Measurements from ENCODE around the gene SHISAL1. TPM values are rescaled to one million over a fixed set of nuclear protein-coding genes. Genes with fewer than 3 reads are reported as not detected.

Gene SHISAL1
- total RNA-seq, 3 donors from 2014 or later = 0.32 to 1.2 (median 0.33) TPM

GRCh38 chr22:44332946-44333345, 20.2 kb upstream of the SHISAL1 start:
- intact Hi-C loops (cut with DNase I; ENCODE audit: low total_unique reads) = no loop called here

GRCh38 chr22:44331881-44332714, 19.3 kb upstream of the SHISAL1 start:
- Histone ChIP-seq H3K27ac (no peak overlapping the region), H3K36me3 (no peaks in the 10 kb centered on the region), H3K4me3 (peak overlapping the region; percentile 22 to 67 (median 30)), H3K4me1 (no peaks in the 10 kb centered on the region), H3K27me3 (peaks cover 0 to 48% of the 10 kb centered on the region in 2 donors), H3K9me3 (no peaks in the 10 kb centered on the region)
- intact Hi-C loops (cut with DNase I; ENCODE audit: low total_unique reads) = no loop called here
- DNase-seq (ENCODE audit: low spot score in 2 of 2) = no peak
- no peak for TF ChIP-seq POLR2A (IDR thresholded peaks at IDR 0.05)
- no peak for TF ChIP-seq CTCF (IDR thresholded peaks at IDR 0.05)
- no peak for TF ChIP-seq POLR2AphosphoS5 (IDR thresholded peaks at IDR 0.05)

More at GRCh38 chr22:44332946-44333345, 20.2 kb upstream of the SHISAL1 start:
- TF ChIP-seq POLR2A (IDR thresholded peaks at IDR 0.05) = no peak
- no peak for TF ChIP-seq CTCF (IDR thresholded peaks at IDR 0.05)
- TF ChIP-seq POLR2AphosphoS5 (IDR thresholded peaks at IDR 0.05) = no peak
- no peak overlapping the region for H3K4me3 ChIP-seq
- H3K27me3 ChIP-seq = peaks cover 0 to 48% of the 10 kb centered on the region in 2 donors
- H3K4me1 ChIP-seq = no peaks in the 10 kb centered on the region
- H3K36me3 ChIP-seq = no peaks in the 10 kb centered on the region
- DNase-seq (ENCODE audit: low spot score in 2 of 2) = no peak
- no peak overlapping the region for H3K27ac ChIP-seq
- no peaks in the 10 kb centered on the region for H3K9me3 ChIP-seq

GRCh38 chr22:44330744-44331660, 18.3 kb upstream of the SHISAL1 start:
- intact Hi-C loops (cut with DNase I; ENCODE audit: low total_unique reads) = no loop called here
- H3K36me3 ChIP-seq = no peaks in the 10 kb centered on the region
- no peaks in the 10 kb centered on the region for H3K4me1 ChIP-seq
- no peak for DNase-seq (ENCODE audit: low spot score in 2 of 2)
- no peaks in the 10 kb centered on the region for H3K9me3 ChIP-seq
- peaks cover 0 to 42% of the 10 kb centered on the region in 2 donors for H3K27me3 ChIP-seq
- H3K4me3 ChIP-seq = peak overlapping the region; percentile 30 to 67 (median 41)
- no peak overlapping the region for H3K27ac ChIP-seq
- no peak for TF ChIP-seq POLR2AphosphoS5 (IDR thresholded peaks at IDR 0.05)
- TF ChIP-seq CTCF (IDR thresholded peaks at IDR 0.05) = no peak
- no peak for TF ChIP-seq POLR2A (IDR thresholded peaks at IDR 0.05)

GRCh38 chr22:44330188-44330743, 17.5 kb upstream of the SHISAL1 start:
- H3K27me3 ChIP-seq = peaks cover 0 to 42% of the 10 kb centered on the region in 2 donors
- intact Hi-C loops (cut with DNase I; ENCODE audit: low total_unique reads) = no loop called here
- no peak for DNase-seq (ENCODE audit: low spot score in 2 of 2)
- no peak overlapping the region for H3K27ac ChIP-seq
- H3K4me1 ChIP-seq = no peaks in the 10 kb centered on the region
- H3K4me3 ChIP-seq = peak overlapping the region in 1 of 3 donors; percentile 30
- TF ChIP-seq CTCF (IDR thresholded peaks at IDR 0.05) = no peak
- TF ChIP-seq POLR2AphosphoS5 (IDR thresholded peaks at IDR 0.05) = no peak
- TF ChIP-seq POLR2A (IDR thresholded peaks at IDR 0.05) = no peak
- H3K9me3 ChIP-seq = no peaks in the 10 kb centered on the region
- no peaks in the 10 kb centered on the region for H3K36me3 ChIP-seq
